Mesothelial cell of epicardium (in vitro differentiated cells): ENCODE data around the gene WEE2. TPM values are rescaled to one million over a fixed set of nuclear protein-coding genes. Genes with fewer than 3 reads are reported as not detected.

Experiments used
- DNase-seq, 2 experiments: peaks; one replicate each; pipeline ENCODE4 v3.0.0; 2021; ENCODE audit warnings: low spot score in 2 of 2; ENCODE audit not compliant: unreplicated experiment in 2 of 2
- H3K27ac Mint-ChIP-seq: 2 replicates; pipeline ENCODE4 v1.8.0; 2021; ENCODE audit warnings: mixed read lengths
- H3K27me3 Mint-ChIP-seq: 2 replicates; pipeline ENCODE4 v1.8.0; 2021; ENCODE audit warnings: low read depth, mixed read lengths
- H3K36me3 Mint-ChIP-seq: 2 replicates; pipeline ENCODE4 v1.8.0; 2021; ENCODE audit warnings: mixed read lengths
- H3K4me1 Mint-ChIP-seq: 2 replicates; pipeline ENCODE4 v1.8.0; 2021; ENCODE audit warnings: mixed read lengths
- H3K4me3 Mint-ChIP-seq: 2 replicates; pipeline ENCODE4 v1.8.0; 2021; ENCODE audit warnings: mild to moderate bottlenecking, moderate library complexity, mixed read lengths
- H3K9me3 Mint-ChIP-seq: 2 replicates; pipeline ENCODE4 v1.8.0; 2021; ENCODE audit warnings: mixed read lengths
- CTCF ChIP-seq: fragments of 200-600 bp; sonication (generic); IDR thresholded peaks from one replicate; pipeline ENCODE4 v1.5.0; 2021; ENCODE audit warnings: antibody characterized with exemption; ENCODE audit not compliant: unreplicated experiment
- total RNA-seq: library from RNA; stranded (reverse); gene quantifications from 3 replicates; pipeline ENCODE4 v1.2.1, GENCODE V29; 2021

The WEE2 gene
- total RNA-seq, 1 donor from 2014 or later, result not detected

- H3K4me3 Mint-ChIP-seq, result no peak overlapping the region
- DNase-seq, result no peak
- peaks cover 16% of the 10 kb centered on the region for H3K4me1 Mint-ChIP-seq
- H3K36me3 Mint-ChIP-seq, result no peaks in the 10 kb centered on the region
- no peaks in the 10 kb centered on the region for H3K9me3 Mint-ChIP-seq
- H3K27me3 Mint-ChIP-seq, result peaks cover 2% of the 10 kb centered on the region
- H3K27ac Mint-ChIP-seq, result no peak overlapping the region
- TF ChIP-seq CTCF, result no peak
These were observed 9.7 kb upstream of the WEE2 start for GRCh38 chr7:141698247-141699015.

DNA sequence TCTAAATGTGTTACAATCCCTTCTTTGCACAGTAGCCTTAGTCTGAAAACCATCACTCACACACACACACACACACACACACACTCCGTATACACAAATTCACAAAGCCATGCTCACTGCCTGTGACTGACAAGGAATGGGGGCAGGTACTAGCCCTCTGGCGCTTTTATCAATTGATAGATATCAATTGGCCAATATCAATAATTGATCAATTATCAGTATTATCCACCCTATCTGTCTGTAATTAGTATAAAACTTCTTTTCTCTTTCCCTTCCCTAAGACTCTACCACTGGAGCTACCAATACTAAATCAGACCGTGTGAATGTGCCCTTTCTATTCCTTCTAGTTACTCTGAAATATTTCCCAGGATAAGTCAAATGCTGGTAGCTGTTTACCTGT is 8.3 kb upstream of the WEE2 start:
- H3K4me3 Mint-ChIP-seq, result no peak overlapping the region
- DNase-seq, result no peak
- no peaks in the 10 kb centered on the region for H3K36me3 Mint-ChIP-seq
- no peak for TF ChIP-seq CTCF
- peaks cover 16% of the 10 kb centered on the region for H3K4me1 Mint-ChIP-seq
- no peaks in the 10 kb centered on the region for H3K9me3 Mint-ChIP-seq
- peaks cover 8% of the 10 kb centered on the region for H3K27me3 Mint-ChIP-seq
- no peak overlapping the region for H3K27ac Mint-ChIP-seq

DNA sequence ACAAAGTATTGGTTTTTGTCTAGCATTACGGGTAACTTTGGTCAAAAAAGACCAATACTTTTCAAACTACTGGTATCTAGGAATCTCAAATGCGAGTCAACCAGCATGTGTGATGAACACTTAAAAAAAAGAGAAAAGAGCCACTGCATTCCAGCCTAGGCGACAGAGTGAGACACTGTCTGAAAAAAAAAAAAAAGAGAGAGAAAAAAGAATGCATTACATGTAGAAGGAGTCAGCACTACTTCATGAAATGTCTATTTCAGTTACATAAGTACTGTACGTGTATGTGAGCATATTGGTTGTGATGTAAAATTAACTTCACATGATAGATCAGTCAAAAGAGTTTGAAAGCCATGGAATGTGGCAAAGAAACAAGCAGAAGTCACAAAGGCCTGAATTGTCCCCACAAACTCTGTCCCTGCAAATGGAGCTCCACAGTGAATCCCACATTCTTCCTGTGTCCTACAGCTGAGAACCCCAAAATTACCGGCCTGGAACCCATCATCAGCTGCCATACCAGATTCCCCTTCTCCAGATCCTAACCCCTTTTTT is 7.8 kb upstream of the WEE2 start:
- Mint-ChIP-seq H3K27ac (peak overlapping the region; percentile 1), H3K4me1 (peaks cover 16% of the 10 kb centered on the region)
- no peak for DNase-seq

GRCh38 chr7:141700848-141701371 is 7.2 kb upstream of the WEE2 start:
- peak overlapping the region; percentile 1 for H3K27ac Mint-ChIP-seq
- H3K36me3 Mint-ChIP-seq, result no peaks in the 10 kb centered on the region
- no peak for DNase-seq
- H3K4me3 Mint-ChIP-seq, result peak overlapping the region; percentile 71
- no peak for TF ChIP-seq CTCF
- no peaks in the 10 kb centered on the region for H3K9me3 Mint-ChIP-seq
- H3K27me3 Mint-ChIP-seq, result peaks cover 8% of the 10 kb centered on the region
- H3K4me1 Mint-ChIP-seq, result peaks cover 16% of the 10 kb centered on the region

More for the DNA sequence above, 7.8 kb upstream of the WEE2 start:
- H3K36me3 Mint-ChIP-seq, result no peaks in the 10 kb centered on the region
- H3K27me3 Mint-ChIP-seq, result peaks cover 8% of the 10 kb centered on the region
- H3K4me3 Mint-ChIP-seq, result peak overlapping the region; percentile 71
- TF ChIP-seq CTCF, result no peak
- H3K9me3 Mint-ChIP-seq, result no peaks in the 10 kb centered on the region

DNA sequence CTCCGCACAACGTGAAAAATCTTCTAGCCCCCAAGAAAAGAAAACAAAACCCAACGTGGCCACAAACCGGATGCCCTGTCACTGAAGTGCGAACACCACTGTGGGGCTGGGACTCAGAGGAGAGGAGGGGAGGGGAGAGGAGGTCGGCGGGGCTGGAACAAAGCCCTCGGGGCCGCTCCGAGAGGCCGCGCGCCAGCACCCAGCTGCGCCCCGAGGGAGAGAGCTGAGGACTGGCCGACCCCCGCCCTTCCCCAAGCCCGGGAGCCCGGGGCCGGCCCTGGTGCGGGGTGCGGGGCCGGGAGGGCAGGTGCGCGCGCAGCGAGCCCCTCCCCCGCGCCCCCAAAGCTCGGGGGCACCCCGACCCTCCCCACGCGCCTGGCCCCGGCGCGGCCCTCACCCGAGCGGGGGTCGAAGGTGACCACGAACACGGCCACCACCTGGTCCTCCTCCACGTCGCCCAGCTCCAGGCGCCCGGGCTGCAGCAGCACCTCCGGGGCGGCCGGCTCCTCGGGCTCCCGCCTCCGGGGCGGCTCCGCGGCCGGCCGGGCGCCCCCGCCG is 6.6 kb upstream of the WEE2 start:
- Mint-ChIP-seq H3K9me3 (no peaks in the 10 kb centered on the region), H3K27me3 (peaks cover 8% of the 10 kb centered on the region), H3K36me3 (no peaks in the 10 kb centered on the region), H3K4me1 (peaks cover 16% of the 10 kb centered on the region), H3K4me3 (peak overlapping the region; percentile 71), H3K27ac (no peak overlapping the region)
- no peak for TF ChIP-seq CTCF
- peak; percentile 31 to 57 for DNase-seq
